ENCODE data around the gene SLC12A2. TPM values are rescaled to one million over a fixed set of nuclear protein-coding genes. Genes with fewer than 3 reads are reported as not detected.

The SLC12A2 gene
- total and polyA plus RNA-seq, 2 experiments from 2014 or later: 8.1 to 21.3 TPM

GRCh38 chr5:128099944-128100343 lies 16.4 kb downstream of the SLC12A2 start:
- Mint-ChIP-seq H3K4me1 (peaks cover 5% of the 10 kb centered on the region; the same call in 2 of the 3 replicates), H3K27me3 (ENCODE audit: insufficient read depth, low read depth, poor library complexity) (no peaks in the 10 kb centered on the region), H3K9me3 (peaks cover 23% of the 10 kb centered on the region), H3K4me3 (no peak overlapping the region), H3K36me3 (ENCODE audit: low read depth) (peaks cover 22% of the 10 kb centered on the region; the same call in 2 of the 3 replicates), H3K27ac (no peak overlapping the region)
- Histone ChIP-seq H4K20me1 (replicated peaks; ENCODE audit: insufficient read depth) (no peaks in the 10 kb centered on the region), H3K9me2 (ENCODE audit: insufficient read depth) (no peaks in the 10 kb centered on the region), H3K4me2 (no peak overlapping the region), H3K27me3 (ENCODE audit: insufficient read depth) (no peaks in the 10 kb centered on the region), H3K4me3 (no peak overlapping the region), H2AFZ (no peak overlapping the region), H3F3A (replicated peaks; ENCODE audit: low read depth) (no peaks in the 10 kb centered on the region), H3K4me1 (ENCODE audit: insufficient read depth) (no peaks in the 10 kb centered on the region), H3K79me2 (replicated peaks; ENCODE audit: insufficient read depth) (peaks cover 28% of the 10 kb centered on the region), H3K27ac (ENCODE audit: low read depth) (no peak overlapping the region), H3K36me3 (ENCODE audit: insufficient read depth) (peaks cover 9% of the 10 kb centered on the region; the same call in 1 of the 2 replicates)
- no peak for ATAC-seq
- no peak for DNase-seq (ENCODE audit: low spot score)
- TF ChIP-seq STAT1 (IDR thresholded peaks at IDR 0.05; ENCODE audit: unreplicated experiment): no peak
- no peak for TF ChIP-seq ZNF114 (CRISPR knock-in tag; IDR thresholded peaks at IDR 0.05)
- TF ChIP-seq EZH2phosphoT487 (IDR thresholded peaks at IDR 0.05; ENCODE audit: unreplicated experiment): no peak
- no peak for TF ChIP-seq ZNF462 (CRISPR knock-in tag; IDR thresholded peaks at IDR 0.05)
- TF ChIP-seq ETS1 (IDR thresholded peaks at IDR 0.05): no peak
- TF ChIP-seq, protein P1, sequence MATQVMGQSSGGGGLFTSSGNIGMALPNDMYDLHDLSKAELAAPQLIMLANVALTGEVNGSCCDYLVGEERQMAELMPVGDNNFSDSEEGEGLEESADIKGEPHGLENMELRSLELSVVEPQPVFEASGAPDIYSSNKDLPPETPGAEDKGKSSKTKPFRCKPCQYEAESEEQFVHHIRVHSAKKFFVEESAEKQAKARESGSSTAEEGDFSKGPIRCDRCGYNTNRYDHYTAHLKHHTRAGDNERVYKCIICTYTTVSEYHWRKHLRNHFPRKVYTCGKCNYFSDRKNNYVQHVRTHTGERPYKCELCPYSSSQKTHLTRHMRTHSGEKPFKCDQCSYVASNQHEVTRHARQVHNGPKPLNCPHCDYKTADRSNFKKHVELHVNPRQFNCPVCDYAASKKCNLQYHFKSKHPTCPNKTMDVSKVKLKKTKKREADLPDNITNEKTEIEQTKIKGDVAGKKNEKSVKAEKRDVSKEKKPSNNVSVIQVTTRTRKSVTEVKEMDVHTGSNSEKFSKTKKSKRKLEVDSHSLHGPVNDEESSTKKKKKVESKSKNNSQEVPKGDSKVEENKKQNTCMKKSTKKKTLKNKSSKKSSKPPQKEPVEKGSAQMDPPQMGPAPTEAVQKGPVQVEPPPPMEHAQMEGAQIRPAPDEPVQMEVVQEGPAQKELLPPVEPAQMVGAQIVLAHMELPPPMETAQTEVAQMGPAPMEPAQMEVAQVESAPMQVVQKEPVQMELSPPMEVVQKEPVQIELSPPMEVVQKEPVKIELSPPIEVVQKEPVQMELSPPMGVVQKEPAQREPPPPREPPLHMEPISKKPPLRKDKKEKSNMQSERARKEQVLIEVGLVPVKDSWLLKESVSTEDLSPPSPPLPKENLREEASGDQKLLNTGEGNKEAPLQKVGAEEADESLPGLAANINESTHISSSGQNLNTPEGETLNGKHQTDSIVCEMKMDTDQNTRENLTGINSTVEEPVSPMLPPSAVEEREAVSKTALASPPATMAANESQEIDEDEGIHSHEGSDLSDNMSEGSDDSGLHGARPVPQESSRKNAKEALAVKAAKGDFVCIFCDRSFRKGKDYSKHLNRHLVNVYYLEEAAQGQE (IDR thresholded peaks at IDR 0.05; ENCODE audit: unreplicated experiment): no peak
- no peak for TF ChIP-seq ZNF331 (CRISPR knock-in tag; IDR thresholded peaks at IDR 0.05; ENCODE audit: low read depth)

Data from GM23338 (cell line).